CD4-positive, alpha-beta T cell treated with Interleukin-15 for 1 hour (primary cell): ENCODE results near the gene PRTFDC1.
A peak's percentile ranks its signal among the peaks of the same experiment; 100 is the strongest.
"Not testable (repeated sequence)": the region's sequence is repeated elsewhere in the genome, so short reads cannot be mapped to it uniquely, and the experiment has no call there.

Experiments used
- DNase-seq: peaks from one replicate; pipeline ENCODE4 v3.0.0-alpha.2; 2020

The PRTFDC1 gene

DNA sequence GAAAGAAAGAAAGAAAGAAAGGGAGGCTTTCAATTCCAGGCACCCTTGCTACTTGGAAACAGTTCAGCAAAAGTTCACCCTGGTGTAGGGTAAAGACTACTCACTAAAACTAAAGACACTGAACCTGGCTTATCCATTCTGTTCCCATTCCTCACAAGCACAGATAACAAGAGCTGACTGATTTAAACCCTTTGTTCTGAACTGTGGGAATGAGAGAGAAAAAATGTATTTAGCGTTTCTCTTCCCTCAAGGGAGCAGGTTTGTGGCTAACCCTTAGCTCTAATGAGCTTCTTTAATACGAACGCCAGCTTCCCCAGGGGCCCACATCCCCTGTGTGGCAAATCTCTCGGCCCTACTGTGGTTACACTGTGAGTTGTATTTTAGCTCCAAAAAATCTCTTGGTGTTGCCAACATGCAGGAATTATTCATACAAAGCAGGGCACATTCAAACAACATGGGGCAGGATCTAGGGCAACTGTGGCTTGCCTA, 23.3 kb downstream of the PRTFDC1 start:
- DNase-seq: no peak

- no peak for DNase-seq
Observed at GRCh38 chr10:24928163-24928562, 24.2 kb downstream of the PRTFDC1 start.

- no peak for DNase-seq
Observed at GRCh38 chr10:24926557-24926956, 25.8 kb downstream of the PRTFDC1 start.

GRCh38 chr10:24925799-24926198, 26.6 kb downstream of the PRTFDC1 start:
- no peak for DNase-seq

- DNase-seq: not testable (repeated sequence)
Observed at GRCh38 chr10:24924483-24924882, 27.9 kb downstream of the PRTFDC1 start.

GRCh38 chr10:24922222-24922868, 30.1 kb downstream of the PRTFDC1 start:
- not testable (repeated sequence) for DNase-seq

DNA sequence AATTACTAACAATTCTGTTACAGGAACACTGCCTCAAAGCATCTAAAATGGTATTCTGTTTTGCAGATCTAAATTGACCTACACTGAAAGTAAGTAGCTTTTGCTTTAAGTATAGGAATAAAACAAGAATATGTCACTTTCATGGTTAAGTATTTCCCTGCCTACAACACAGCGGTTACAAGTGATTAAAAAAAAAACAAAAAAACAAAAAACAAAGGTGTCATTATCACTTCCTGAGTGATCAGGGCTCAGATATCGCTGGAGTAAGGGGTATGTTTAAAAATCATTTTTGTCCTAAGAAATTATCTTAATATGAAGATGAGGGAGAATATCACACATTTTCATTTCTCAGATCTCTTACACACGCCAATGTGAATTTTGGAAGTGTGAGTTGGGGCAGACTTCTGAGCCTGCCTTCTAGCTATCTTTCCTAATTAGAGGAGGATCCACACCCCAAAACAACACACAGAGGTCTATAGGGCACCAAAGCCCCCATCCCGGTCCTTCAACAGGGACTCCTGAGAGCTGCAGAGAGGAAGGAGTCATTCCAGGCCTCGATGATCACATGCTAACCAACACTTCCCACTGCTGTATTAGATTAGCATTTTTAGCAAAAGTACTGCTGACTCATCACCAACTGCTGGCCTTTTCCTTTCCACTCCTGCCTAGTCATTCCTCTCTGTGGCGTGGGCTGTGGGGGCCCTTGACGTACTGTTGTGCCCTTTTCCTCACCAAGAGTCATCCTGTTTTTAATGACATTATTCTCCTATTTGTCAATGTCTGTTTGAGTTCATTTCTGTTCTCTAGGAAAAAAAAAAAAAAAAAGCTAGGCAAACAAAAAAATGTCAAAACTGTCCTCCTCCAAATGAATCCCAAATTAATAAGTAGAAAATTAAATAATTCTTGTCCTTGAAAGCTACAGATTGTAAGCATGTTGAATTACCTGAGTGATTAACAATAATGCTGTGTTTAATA, 31.2 kb downstream of the PRTFDC1 start:
- peak; percentile 57 for DNase-seq

DNA sequence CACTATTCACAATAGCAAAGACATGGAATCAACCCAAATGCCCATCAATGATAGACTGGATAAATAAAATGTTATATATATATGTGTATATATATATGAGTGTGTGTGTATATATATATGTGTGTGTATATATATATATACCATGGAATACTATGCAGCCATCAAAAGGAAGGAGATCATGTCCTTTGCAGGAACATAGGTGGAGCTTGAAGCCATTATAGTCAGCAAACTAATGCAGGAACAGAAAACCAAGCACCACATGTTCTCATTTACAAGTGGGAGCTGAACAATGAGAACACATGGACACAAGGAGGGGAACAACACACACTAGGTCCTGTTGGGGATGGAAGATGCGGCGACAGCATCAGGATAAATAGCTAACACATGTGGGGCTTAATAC, 32.2 kb downstream of the PRTFDC1 start:
- DNase-seq: not testable (repeated sequence)

GRCh38 chr10:24919629-24920028, 32.8 kb downstream of the PRTFDC1 start:
- DNase-seq: not testable (repeated sequence)

DNA sequence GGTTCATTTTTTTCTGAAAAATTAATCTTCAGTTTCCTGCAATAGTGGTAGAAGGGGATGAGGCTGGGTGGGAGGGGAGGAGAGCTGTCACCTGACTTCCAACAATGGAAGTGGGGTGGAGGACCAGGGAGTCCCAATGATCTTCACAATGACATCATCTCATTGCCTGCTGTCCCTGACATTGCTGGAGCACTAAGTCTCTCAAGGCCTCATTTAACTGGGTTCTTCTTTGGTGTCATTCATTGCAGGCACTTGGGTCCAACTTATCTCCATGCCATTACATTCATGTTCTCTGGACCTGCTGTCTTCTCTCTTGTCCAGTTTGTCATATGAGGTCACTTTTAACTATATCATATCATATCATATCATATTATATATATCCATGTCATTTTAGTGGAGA, 34.4 kb downstream of the PRTFDC1 start:
- DNase-seq: no peak

GRCh38 chr10:24917493-24917892, 34.9 kb downstream of the PRTFDC1 start:
- DNase-seq: no peak

GRCh38 chr10:24916365-24916764, 36.0 kb downstream of the PRTFDC1 start:
- DNase-seq: no peak

DNA sequence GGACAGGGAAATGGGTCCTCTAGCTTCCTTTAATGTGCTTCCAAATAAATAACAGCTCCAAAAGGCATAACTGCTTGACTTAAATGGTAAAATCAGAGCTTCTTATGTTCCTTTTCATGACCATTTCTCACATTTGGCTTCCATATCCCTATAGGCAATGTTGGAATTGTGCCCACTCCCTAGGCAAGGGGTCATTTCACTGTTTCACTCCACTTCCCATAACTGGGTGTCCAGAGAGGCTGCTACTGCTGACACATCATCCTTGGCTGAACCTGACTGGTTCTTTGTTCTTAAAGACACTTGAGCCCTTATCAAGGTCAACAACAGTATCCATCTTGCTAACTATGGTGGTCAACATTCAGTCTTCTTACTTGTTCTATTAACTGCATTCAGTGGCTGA, 37.1 kb downstream of the PRTFDC1 start:
- no peak for DNase-seq

GRCh38 chr10:24914148-24914547, 38.3 kb downstream of the PRTFDC1 start:
- DNase-seq: no peak

- peak; percentile 28 for DNase-seq
Observed at GRCh38 chr10:24912215-24912614, 40.2 kb downstream of the PRTFDC1 start.

DNA sequence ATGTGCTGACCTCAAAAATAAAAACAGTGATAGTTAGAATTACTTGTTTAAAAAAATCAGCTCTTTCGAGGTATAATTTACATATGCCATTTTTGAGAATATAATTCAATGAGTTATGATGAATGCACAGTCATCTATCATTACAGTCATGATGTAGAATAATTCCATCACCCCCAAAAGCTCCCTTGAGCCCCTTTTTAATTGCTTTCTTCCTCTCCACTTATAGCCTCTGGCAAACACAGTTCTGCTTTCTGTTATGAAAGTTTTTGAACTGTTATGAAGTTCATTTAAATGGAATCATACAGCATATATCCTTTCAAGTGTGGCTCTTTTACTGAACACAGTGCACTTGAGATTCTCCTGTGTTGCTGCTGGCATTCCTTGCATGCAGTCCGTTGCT, 41.4 kb downstream of the PRTFDC1 start:
- DNase-seq: no peak

- no peak for DNase-seq
Observed at GRCh38 chr10:24910574-24910973, 41.8 kb downstream of the PRTFDC1 start.

DNA sequence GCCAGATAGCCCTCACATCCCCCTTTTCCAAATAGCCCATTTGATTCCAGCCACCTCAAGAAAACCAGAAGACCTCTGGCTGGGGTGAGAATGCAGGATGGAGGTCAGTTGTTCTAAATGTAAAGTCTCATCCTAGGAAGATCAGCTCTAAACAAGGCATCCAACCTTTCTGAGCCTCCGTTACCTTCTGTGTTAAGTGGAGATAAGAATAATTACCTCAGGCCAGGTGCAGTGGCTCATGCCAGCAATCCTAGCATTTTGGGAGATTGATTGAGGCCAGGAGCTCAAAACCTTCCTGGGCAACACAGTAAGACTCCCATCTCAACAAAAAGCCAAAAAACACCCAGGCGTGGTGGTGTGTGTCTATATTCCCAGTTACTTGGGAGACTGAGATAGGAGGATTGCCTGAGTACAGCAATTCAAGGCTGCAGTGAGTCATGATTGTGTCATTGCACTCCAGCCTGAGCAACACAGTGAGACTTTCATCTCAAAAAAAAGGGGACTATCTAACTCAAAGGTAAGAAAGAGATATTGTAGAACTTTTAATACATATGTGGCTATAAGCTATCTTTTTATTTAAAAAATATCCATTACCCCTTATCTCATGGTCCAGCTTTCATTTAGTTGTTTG, 43.5 kb downstream of the PRTFDC1 start:
- DNase-seq: no peak

GRCh38 chr10:24907956-24908355, 44.5 kb downstream of the PRTFDC1 start:
- DNase-seq: no peak

DNA sequence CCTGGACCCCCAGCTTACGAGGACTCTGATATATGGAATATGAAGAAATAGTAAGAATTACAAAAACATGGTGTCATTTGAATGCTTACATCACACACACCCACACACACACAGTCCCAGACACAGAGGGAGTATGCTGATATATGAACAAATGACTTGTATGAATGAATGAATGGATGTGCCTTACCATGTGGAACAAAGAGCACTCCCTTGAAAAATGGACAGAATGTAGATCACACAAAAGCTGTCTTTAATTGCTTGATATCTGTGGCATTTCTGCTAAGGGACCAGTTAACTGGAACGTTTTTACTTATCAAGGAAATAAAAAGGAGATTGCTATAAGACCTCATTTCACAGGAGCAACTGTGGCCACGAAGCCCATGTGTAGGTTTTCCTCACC, 46.0 kb downstream of the PRTFDC1 start:
- DNase-seq: no peak

- DNase-seq: no peak
Observed at GRCh38 chr10:24904824-24905223, 47.6 kb downstream of the PRTFDC1 start.

- DNase-seq: no peak
Observed at GRCh38 chr10:24902400-24902728, 50.0 kb downstream of the PRTFDC1 start.

GRCh38 chr10:24901686-24902399, 50.6 kb downstream of the PRTFDC1 start:
- DNase-seq: no peak
